Ammon's horn (tissue), 1 donor: ENCODE results near the gene CACFD1.

ENCODE experiments used
- DNase-seq: peaks from one replicate; pipeline ENCODE4 v3.0.0-alpha.2; 2016; ENCODE audit warnings: low spot score

The CACFD1 gene

GRCh38 chr9:133518200-133518599 is 58.4 kb downstream of the CACFD1 start:
- DNase-seq: no peak

DNA sequence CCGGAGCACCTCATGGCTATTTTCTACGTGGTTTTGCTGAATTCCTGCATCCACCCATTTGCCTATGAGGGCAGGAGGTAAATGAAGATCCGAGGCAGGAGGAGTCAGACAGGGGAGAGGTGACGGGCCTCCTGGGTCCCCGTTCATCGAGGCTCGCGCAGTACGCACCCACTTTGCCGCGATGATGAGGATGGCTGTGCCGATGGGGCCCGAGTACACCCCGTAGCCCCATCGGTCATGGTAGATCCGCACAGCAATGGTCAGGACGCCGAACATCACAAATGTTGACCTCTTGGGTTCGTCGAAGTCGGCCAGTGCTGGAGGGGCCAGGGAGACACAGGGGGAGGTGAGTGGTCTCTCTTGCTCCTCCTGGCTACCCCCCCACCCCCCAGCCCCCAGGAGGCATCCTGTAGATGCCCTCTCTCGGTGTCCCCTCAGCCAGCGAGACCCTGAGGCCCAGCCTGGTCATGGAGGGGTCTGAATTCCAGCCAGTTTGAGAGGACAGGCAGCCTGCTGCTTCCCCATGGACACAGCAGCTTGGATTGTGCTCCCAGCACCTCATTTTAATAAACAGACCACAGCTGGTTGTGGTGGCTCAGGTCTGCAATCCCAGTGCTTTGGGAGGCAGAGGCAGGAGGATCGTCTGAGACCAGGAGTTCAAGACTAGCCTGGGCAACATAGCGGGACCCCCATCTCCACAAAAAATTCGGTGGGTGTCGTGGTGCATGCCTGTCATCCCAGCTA is 59.1 kb downstream of the CACFD1 start:
- DNase-seq: no peak

DNA sequence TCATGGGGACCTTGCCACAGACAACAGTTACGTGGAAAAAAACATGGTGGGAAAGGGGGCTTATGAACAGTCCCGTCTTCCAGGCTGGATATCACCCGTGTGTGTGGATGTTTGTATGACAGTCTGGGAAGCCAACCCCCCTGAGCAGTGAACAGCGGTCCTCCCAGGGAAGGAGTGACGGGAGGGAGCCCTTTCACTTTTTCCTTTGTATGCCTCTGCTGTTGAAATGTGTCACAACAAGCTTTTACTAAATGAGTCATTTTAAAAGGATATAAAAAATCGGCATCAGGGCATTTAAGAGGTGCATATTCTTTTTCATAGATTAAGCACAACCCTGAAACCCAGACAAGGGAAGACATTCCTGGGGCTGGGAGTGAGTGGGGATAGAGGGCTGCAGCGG is 59.9 kb downstream of the CACFD1 start:
- no peak for DNase-seq

- DNase-seq: no peak
These were observed 60.5 kb downstream of the CACFD1 start for GRCh38 chr9:133520121-133520835.
